ENCODE data around the gene FGD6. TPM values are rescaled to one million over a fixed set of nuclear protein-coding genes. Genes with fewer than 3 reads are reported as not detected.

Gene FGD6
- total RNA-seq, 2 experiments from 2014 or later: 1.5 TPM

- ATAC-seq (ENCODE audit: poor library complexity) (no peak), DNase-seq (no peak)
- no peak overlapping the region for H3K27ac ChIP-seq (ENCODE audit: low read depth in 1 of 2, low read length in 2 of 2)
- Mint-ChIP-seq H3K27ac (no peak overlapping the region), H3K27me3 (no peaks in the 10 kb centered on the region), H3K4me3 (no peak overlapping the region), H3K9me3 (no peaks in the 10 kb centered on the region), H3K36me3 (ENCODE audit: low read depth) (peaks cover 24% of the 10 kb centered on the region), H3K4me1 (ENCODE audit: low read depth) (peaks cover 63% of the 10 kb centered on the region)
- CTCF ChIA-PET: no interaction called here
- TF ChIP-seq, protein P1, sequence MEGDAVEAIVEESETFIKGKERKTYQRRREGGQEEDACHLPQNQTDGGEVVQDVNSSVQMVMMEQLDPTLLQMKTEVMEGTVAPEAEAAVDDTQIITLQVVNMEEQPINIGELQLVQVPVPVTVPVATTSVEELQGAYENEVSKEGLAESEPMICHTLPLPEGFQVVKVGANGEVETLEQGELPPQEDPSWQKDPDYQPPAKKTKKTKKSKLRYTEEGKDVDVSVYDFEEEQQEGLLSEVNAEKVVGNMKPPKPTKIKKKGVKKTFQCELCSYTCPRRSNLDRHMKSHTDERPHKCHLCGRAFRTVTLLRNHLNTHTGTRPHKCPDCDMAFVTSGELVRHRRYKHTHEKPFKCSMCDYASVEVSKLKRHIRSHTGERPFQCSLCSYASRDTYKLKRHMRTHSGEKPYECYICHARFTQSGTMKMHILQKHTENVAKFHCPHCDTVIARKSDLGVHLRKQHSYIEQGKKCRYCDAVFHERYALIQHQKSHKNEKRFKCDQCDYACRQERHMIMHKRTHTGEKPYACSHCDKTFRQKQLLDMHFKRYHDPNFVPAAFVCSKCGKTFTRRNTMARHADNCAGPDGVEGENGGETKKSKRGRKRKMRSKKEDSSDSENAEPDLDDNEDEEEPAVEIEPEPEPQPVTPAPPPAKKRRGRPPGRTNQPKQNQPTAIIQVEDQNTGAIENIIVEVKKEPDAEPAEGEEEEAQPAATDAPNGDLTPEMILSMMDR (IDR thresholded peaks at IDR 0.05): no peak
- peaks cover 16% of the 10 kb centered on the region for H3K36me3 ChIP-seq (ENCODE audit: insufficient read depth, low read length)
- intact Hi-C loops (cut with DNase I, micrococcal nuclease): loop anchor here in 1 of 2 experiments (5.0 to 10.0 kb wide), 3 partner anchors 222 to 1790 kb away; partner anchors contain the start of gene NDUFA12
- POLR2A ChIA-PET: interaction anchor here (0.6 kb wide), 1 partner anchor 81 kb away, joined by 3 read pairs; no protein-coding TSS in a partner anchor
- H3K4me3 ChIP-seq (ENCODE audit: low read length): no peak overlapping the region
- no peaks in the 10 kb centered on the region for H3K27me3 ChIP-seq (ENCODE audit: control insufficient read depth in 1 of 2, insufficient read depth in 2 of 2, low read length in 2 of 2)
- peaks cover 9% of the 10 kb centered on the region for H3K4me1 ChIP-seq (ENCODE audit: insufficient read depth, low read length)
- no peaks in the 10 kb centered on the region for H3K9me3 ChIP-seq (ENCODE audit: control insufficient read depth in 1 of 2, insufficient read depth in 1 of 2, low read length in 2 of 2)
Measured at GRCh38 chr12:95224202-95225170, 7.2 kb upstream of the FGD6 start.

- Mint-ChIP-seq H3K4me1 (ENCODE audit: low read depth) (peaks cover 61% of the 10 kb centered on the region), H3K36me3 (ENCODE audit: low read depth) (peaks cover 25% of the 10 kb centered on the region), H3K4me3 (peak overlapping the region; percentile 76), H3K27ac (no peak overlapping the region), H3K9me3 (no peaks in the 10 kb centered on the region), H3K27me3 (no peaks in the 10 kb centered on the region)
- Histone ChIP-seq H3K36me3 (ENCODE audit: insufficient read depth, low read length) (peaks cover 14% of the 10 kb centered on the region), H3K4me1 (ENCODE audit: insufficient read depth, low read length) (peaks cover 16% of the 10 kb centered on the region), H3K27ac (ENCODE audit: low read depth in 1 of 2, low read length in 2 of 2) (no peak overlapping the region), H3K4me3 (ENCODE audit: low read length) (no peak overlapping the region), H3K9me3 (ENCODE audit: control insufficient read depth in 1 of 2, insufficient read depth in 1 of 2, low read length in 2 of 2) (no peaks in the 10 kb centered on the region), H3K27me3 (ENCODE audit: control insufficient read depth in 1 of 2, insufficient read depth in 2 of 2, low read length in 2 of 2) (no peaks in the 10 kb centered on the region)
- TF ChIP-seq, protein P1 (IDR thresholded peaks at IDR 0.05): no peak
- DNase-seq (no peak), ATAC-seq (ENCODE audit: poor library complexity) (no peak)
- CTCF ChIA-PET: no interaction called here
- intact Hi-C loops (cut with DNase I, micrococcal nuclease): loop anchor here in 1 of 2 experiments (5.0 to 10.0 kb wide), 3 partner anchors 218 to 1786 kb away; partner anchors contain the start of gene NDUFA12
- POLR2A ChIA-PET: interaction anchor here (1.9 kb wide), 1 partner anchor 253 kb away, joined by 4 read pairs; the partner anchor contains the start of gene METAP2
Measured at GRCh38 chr12:95220726-95221125, 3.5 kb upstream of the FGD6 start.

- H3K27ac Mint-ChIP-seq: no peak overlapping the region
Measured at GRCh38 chr12:95220190-95220589, 2.9 kb upstream of the FGD6 start.

More at GRCh38 chr12:95220190-95220589, 2.9 kb upstream of the FGD6 start:
- CTCF ChIA-PET: no interaction called here
- peak overlapping the region; percentile 76 for H3K4me3 Mint-ChIP-seq
- no peak for DNase-seq
- ATAC-seq (ENCODE audit: poor library complexity): no peak
- H3K36me3 Mint-ChIP-seq (ENCODE audit: low read depth): peaks cover 24% of the 10 kb centered on the region
- POLR2A ChIA-PET: interaction anchor here (1.9 kb wide), 1 partner anchor 254 kb away, joined by 4 read pairs; the partner anchor contains the start of gene METAP2
- peaks cover 64% of the 10 kb centered on the region for H3K4me1 Mint-ChIP-seq (ENCODE audit: low read depth)
- Histone ChIP-seq H3K4me1 (ENCODE audit: insufficient read depth, low read length) (peaks cover 16% of the 10 kb centered on the region), H3K9me3 (ENCODE audit: control insufficient read depth in 1 of 2, insufficient read depth in 1 of 2, low read length in 2 of 2) (no peaks in the 10 kb centered on the region), H3K36me3 (ENCODE audit: insufficient read depth, low read length) (peaks cover 12% of the 10 kb centered on the region), H3K27me3 (ENCODE audit: control insufficient read depth in 1 of 2, insufficient read depth in 2 of 2, low read length in 2 of 2) (no peaks in the 10 kb centered on the region), H3K4me3 (ENCODE audit: low read length) (no peak overlapping the region), H3K27ac (ENCODE audit: low read depth in 1 of 2, low read length in 2 of 2) (no peak overlapping the region)
- TF ChIP-seq, protein P1 (IDR thresholded peaks at IDR 0.05): no peak
- peaks cover 3% of the 10 kb centered on the region for H3K27me3 Mint-ChIP-seq
- no peaks in the 10 kb centered on the region for H3K9me3 Mint-ChIP-seq
- intact Hi-C loops (cut with DNase I, micrococcal nuclease): loop anchor here in 1 of 2 experiments (5.0 to 10.0 kb wide), 3 partner anchors 218 to 1785 kb away; partner anchors contain the start of gene NDUFA12
